Stimulated activated CD8-positive, alpha-beta memory T cell treated with anti-CD3 and anti-CD28 coated beads, Interleukin-4, amount 100 ng/mL, for 48 hours (primary cell): ENCODE data around the gene ELMOD3.
"Not testable (repeated sequence)": the region's sequence is repeated elsewhere in the genome, so short reads cannot be mapped to it uniquely, and the experiment has no call there.

Experiments used
- DNase-seq: peaks from one replicate; pipeline ENCODE4 v3.0.0-alpha.2; 2020

Gene ELMOD3

DNA sequence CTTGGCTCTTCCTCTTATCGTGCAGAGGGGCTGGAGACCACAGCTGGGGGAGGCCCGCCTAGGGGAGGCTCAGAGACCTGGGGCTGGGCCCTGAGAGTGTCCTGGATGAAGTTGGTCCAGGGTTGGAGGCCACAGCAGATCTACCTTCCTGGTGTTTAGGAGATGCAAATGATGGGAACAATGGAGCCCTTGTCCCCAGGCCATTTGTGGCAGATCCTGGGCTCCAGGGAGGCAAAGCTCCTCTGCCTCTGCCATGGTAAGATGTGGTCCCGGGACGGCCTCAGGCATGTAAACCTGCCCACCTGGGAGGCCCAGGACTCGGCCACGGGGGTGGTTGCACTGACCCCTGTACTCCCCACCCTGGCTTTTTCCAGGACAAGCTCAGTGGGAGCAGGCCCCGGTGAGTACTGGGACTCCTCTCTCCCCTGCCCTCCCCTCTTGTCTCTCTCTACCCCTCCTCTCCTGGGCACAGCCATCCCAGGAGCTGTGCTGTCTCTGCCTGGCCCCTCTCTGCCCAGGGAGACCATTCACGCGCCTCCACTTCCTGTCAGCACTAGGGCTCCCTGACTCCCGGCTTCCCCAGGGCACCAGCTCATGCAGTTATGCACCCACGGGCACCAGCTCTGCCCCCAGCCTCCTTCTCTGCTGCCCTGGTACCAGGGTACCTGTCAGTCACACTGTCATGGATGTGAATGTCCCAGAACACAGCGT is 74.8 kb downstream of the ELMOD3 start:
- DNase-seq: no peak

DNA sequence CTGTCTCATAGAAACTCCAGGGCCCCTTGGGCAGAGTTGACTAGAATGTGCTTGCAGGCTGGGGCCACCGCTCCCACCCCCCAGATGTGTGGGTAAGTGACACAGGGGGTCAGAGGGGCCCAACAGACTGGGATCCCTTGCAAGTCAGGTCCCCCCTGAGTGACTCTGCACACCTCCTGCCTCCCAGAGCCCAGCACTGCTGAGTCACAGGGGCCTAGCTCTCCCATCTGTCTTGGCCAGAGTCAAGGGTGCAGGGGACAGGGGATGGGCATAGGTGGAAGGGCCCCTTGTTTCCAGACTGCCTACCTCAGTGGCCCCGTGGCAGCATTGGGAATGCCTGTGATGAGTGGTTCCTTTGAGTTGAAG is 75.3 kb downstream of the ELMOD3 start:
- DNase-seq: no peak

DNA sequence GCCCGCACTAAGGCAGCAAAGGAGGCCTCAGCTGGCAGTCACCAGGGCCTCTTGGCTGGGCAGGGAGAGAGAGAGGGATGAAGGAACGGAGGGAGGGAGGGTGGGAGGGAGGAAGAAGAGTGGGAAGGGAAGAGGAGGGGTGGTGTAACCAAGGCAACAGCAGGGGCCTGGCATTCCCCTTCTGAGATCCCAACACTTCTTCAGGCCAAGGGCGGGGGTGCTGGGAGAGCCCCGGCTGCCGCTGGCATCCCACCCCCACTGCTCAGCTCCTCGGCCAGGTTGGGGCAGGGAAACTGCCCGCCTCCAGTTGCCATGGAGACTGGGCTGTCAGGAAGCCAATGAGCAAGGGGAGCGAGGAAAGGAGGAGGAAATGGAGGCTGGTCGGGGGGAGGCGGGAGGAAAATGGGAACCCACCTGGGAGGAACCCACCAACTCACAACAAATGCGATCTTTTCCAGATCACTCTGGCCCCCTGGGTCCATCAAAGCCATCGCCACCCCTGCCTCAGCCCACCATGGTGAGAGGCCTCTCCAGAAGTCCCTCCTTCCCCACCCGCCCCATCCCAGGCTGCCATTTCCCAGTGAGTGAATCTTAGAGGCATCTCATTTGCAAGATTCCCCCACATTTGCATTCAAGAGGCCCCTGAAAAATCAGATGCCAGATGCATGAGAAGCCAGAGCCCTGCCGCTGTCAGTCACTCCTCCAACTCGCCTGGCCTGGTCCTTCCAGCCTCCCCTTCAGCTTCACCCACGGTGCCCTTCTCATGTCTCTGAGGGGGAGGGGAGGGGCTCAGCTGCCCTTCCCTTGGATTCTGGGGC is 76.4 kb downstream of the ELMOD3 start:
- DNase-seq: no peak

DNA sequence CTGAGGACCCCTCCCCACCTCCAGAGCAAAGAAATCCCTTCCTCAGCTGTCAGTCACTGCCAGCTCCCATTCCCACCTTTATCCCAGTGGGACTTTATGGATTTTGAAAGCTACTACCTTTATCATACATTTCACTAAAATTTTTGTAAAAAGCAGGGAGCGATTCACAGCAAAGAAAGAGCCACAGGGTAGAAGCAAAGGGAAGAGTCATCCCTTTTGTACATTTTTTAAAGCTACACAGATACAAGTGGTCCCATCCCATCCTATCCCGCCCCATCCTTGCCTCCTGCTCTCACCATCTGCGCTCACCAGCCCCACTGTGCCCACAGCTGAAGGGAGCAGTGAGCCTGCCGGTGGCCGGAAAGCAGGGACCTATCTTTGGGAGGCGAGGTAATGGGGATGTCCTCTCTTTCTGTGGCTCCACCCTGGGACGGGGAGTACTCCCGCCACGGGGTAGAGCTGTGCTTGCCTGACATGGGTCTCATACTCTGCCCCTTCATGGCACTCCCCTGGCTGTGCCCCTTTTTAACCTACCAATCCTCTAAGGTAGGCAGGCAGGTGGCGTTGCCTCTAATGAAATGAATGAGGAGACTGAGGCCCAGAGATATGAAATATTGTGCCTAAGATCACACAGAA is 77.1 kb downstream of the ELMOD3 start:
- DNase-seq: no peak

DNA sequence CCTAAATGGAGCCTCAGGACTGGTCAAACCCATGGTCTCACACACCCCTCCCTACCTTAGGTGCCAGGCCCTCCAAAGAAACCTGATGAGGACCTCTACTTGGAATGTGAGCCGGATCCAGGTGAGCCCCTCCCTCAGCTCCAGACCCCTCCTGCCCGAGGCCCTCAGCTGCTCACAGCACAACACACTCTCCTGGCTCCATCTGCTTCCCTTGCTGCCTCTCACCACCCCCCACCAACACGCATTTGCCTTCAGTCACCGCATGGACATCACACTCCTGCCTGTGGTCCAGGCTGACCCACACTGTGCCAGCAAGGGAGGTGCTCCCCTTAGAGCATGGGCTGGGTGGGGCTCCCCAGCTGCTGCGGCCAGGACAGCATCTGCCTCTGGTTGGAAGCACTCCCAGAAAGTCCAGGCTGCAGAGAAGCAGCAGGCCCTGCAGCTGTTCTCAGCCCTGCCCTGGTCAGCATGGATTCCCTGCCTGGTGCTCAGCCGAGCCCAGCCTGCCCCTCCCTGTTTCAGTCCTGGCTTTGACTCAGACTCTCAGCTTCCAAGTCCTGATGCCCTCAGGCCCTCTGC is 79.0 kb downstream of the ELMOD3 start:
- DNase-seq: no peak

DNA sequence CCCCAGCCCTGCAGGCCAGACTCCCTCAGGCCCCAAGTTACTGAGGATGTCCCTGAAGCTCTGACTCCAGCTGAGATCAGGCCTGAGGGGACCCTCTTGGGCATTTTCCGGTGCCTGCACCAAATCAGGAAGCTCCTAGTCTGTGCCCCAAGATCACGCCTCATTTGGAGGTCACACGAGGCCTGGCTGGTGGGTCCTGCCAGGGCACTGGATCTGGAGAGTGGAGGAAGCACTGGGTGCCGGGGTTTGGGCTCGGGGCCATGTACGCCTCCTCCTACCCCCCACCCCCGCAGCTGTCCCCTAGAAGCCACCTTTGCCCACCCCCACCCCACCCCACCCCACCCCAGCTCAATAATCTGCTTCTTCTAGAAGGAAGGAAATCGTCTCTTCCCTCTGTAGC is 80.1 kb downstream of the ELMOD3 start:
- DNase-seq: no peak

DNA sequence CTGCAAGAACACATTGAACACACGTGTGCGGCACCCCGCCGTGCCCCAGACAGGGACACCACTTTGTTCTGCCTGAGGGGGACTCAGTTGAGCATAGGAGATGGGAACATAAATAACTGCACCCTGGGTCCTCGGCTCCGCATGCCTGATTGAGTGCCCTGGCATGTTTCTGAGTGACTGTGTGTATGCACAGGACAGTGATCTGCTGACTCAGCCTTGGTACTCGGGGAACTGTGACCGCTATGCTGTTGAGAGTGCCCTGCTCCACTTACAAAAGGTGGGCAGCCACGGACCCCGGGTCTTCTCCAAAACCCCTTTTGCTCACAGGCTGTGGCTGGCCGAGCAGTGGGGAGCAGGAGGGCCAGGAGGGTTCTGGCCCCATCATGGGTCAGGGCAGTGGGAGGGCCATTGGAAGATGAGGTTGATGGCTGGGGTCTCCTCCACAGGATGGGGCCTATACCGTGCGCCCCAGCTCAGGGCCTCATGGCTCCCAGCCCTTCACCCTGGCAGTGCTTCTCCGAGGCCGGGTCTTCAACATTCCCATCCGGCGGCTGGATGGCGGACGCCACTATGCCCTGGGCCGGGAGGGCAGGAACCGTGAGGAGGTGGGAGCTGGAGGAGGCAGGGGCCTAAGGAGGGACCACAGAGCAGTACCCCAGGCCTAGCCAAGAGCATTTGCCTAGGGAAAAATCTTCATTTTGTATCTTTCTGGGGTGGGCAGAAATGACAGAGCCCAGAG is 80.8 kb downstream of the ELMOD3 start:
- DNase-seq: no peak

DNA sequence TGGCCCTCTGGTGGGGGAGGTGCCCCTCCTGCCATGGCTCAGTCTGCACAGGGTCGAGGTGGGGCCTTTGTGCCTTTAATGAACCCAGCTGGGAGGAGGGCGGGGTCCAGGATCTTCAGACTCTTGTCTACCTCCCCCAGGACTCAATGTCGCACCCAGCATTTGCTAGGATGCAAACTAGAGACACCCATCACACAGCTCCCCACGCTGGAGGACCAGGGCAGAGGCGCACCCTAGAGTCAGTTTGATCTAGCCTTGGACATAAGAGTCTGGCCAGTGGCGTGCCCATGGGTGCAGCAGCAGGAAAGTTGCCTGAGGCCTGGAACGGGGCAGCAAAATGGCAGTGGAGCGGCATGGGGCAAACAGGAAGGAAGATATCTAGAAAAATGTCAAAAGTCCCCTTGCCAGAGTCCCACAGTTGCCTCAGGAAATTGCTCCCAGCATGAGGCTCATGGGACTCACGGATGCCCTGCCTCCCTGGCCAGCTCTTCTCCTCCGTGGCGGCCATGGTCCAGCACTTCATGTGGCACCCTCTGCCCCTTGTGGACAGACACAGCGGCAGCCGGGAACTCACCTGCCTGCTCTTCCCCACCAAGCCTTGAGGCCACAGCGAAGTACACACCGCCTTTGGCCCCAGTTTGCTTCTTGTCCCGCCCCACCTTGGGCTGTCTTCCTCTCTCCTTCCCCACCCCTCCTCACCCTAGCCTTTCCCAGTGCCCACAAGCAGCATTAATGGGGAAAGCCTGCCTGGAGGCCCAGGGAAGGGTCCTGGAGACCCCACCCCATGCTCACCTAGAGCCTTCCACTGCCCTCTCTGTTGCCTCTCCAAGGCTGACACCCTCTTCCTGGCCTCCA is 81.6 kb downstream of the ELMOD3 start:
- DNase-seq: no peak

DNA sequence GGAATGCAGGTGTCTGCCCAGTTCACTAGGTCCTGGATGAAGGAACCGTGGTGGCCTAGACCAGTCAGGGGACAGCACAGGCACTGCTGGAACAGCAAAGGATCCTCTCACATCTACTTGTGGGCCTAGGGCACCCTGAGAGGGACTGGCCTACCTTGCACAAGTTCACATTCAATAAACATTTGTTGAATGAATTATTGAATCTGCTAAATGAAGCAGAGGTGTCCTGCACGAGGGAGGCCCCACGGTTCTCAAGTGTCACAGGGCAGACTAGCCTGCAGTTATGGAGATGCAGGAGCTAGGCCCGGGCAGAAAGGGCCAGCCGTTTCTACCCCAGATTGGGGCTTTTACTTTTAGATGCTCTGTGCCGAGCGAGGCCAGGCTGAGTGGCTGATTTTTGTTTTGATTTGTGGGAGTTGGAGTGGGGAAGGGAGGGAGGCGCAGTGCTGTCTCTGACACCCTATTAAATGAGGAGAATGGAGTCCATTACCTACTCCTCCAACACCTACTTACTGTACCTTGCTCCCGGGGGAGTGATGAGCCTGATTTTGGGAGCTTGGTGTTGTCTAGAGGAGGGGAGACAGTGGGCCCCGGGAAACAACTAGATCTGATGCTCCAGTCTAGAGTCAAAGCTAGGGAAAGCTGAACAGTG is 82.4 kb downstream of the ELMOD3 start:
- DNase-seq: no peak

DNA sequence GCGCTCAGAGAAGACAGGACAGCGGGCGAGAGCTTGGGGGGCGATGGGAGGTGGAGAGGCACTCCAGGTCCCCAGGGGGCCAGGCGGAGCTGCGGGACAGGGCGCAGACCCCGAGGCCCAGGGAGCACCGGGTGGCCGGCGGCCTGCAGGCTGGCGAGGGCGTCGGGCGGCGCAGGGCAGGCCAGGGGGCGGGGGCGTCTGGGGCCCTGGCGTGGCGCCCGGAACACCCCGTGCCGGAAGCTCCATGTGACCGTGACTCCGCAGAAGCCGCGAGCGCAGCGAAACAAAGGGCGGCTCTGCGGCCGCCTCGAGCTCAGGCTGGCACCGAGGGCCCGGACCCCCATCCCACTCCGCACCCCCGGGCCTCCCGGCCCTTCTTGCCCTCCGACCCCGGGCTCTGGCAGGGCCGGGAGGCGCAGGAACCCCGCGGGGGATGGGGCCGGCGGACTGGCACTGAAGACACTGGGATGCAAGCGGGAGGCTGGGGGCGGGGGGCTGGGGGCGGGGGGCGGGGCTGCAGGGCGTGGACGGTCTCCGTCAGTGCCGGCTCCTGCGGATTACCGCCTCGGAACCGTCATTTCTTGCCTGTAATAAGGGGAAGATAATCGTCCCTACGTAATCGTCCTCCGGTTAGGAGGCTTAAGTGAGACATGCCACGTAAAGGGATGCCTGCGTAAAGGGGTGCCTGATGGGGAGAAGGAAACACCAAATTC is 83.1 kb downstream of the ELMOD3 start:
- peak; percentile 80 for DNase-seq

DNA sequence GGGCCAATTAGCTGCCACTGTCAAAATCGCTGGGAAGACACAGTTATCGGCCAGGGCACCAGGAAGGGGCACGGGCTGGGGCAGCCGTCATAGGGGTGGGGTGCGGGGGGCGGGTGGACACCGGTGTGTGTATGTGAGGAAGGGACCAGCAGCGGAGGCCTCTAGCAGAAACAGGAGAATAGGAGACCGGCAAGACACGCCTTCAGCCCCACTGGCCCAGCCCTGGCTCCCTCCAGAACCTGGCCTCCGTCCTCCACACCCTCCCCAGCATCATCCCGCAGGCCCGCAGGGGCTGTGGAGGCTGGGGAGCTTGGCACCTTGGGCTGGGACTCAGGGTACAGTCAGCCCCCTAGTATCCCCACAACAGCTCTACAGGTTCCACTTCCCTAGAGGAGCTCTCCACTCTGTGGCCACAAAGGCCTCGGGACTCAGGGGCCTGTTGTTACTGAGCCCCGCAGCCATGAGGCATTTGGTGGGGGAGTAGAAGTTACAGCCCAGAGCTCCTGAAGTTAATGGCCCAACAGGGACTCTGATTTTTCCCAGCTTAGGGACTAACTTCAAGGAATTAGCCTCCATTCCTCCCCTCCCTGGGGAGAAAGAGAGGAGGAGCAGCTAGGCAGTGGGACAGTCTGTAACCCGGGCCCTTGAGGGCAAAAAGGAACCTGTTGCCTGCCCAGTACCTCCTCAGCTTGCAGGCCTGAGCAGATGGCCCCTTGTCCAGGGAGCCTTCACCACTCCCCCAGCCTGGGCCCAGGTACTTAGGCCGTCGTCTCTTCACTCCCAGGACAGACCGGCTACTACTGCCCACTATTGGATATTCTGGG is 83.8 kb downstream of the ELMOD3 start:
- DNase-seq: no peak

DNA sequence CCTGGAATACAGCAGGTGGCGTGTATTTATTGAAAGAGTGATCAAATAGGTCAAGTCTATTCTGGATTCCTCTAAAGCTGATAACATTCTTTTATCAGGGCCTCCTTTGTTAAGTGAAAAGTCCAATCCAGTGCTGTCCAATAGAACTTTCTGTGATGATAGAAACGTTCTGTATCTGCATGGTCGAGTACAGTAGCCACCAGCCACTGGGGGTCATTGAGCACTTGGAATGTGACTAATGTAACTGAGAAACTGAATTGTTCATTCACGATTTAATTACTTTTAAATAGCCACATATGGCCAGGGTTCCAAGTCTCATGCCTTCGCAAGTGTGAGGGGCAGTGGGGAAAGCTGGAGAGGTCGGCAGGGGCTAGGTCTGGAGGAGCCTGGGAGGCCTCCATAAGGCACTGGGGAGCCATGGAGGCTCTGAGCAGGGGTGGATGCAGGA is 84.5 kb downstream of the ELMOD3 start:
- no peak for DNase-seq

DNA sequence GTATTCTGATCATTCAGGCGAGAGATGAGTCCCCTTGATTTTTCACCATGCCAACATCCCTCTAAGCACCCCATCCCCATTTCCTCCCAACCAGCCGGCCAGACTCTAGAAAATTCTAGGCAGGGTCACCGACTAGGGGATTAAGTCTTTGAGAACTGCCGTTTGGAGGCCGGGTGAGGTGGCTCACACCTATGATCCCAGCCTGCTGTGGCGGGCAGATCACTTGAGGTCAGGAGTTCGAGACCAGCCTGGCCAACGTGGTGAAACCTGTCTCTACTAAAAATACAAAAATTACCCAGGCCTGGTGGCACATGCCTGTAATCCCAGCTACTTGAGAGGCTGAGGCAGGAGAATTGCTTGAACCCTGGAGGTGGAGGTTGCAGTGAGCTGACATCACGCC is 85.0 kb downstream of the ELMOD3 start:
- not testable (repeated sequence) for DNase-seq

DNA sequence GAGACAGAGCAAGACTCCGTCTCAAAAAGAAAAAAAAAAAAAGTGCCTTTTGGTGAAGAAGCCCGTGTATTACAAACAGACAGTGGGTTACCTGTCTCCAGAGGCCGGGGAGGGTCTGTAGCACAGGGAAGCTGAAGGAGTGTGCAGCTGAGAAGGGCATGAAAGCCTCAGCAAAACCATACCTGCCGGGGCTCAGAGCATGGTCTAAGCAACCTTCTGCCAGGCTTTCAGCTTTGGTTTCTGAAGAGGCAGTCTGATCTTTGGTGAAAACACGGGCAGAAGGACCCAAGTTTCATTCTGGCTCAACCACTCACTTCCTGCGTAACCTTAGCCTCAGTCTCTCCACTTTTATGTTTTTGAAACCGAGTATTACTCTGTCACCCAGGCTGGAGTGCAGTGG is 85.4 kb downstream of the ELMOD3 start:
- DNase-seq: peak; percentile 43

DNA sequence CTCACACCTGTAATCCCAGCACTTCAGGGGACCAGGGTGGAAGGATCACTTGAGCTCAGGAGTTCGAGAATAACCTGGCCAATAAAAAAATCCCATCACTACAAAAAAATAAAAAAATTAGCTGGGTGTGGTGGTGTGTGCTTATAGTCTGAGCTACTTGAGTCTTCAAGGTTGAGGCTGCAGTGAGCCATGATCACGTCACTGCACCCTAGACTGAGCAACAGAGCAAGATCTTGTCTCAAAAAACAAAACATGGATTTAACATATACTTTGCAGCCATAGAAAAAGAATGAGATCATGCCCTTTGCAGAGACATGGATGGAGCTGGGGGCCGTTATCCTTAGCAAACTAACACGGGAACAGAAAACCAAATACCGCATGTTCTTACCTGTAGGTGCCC is 86.2 kb downstream of the ELMOD3 start:
- DNase-seq: no peak
